A673 (cell line): Measurements from ENCODE around the gene GPATCH2. TPM values are rescaled to one million over a fixed set of nuclear protein-coding genes. Genes with fewer than 3 reads are reported as not detected.

ENCODE experiments used
- BruUV-seq: library from RNA; stranded (reverse); fragments of 400-500 nt; replicated peaks from 2 replicates; lab custom pipeline; 2021; lab: Mats Ljungman, UMichigan
- CTCF ChIA-PET: fragments of 300-600 bp; sonication (Branson Sonifier 250); formaldehyde crosslinking; loops from one replicate; lab custom pipeline; 2022; ENCODE audit warnings: antibody characterized with exemption; lab: Charles Lee
- POLR2A ChIA-PET: fragments of 300-600 bp; sonication (Branson Sonifier 250); formaldehyde crosslinking; loops from one replicate; lab custom pipeline; 2022; ENCODE audit warnings: antibody characterized with exemption; ENCODE audit not compliant: low non-redundant PET; lab: Charles Lee
- DNase-seq: peaks from one replicate; pipeline ENCODE4 v3.0.0-alpha.2; 2015; ENCODE audit warnings: low spot score
- H3K27ac ChIP-seq: fragments of 200-600 bp; sonication (generic); 2 replicates; pipeline ENCODE4 v1.5.1; 2016; ENCODE audit warnings: mixed run types, low read depth, mild to moderate bottlenecking, mixed read lengths, antibody characterized with exemption, low read length; ENCODE audit not compliant: poor library complexity, severe bottlenecking
- H3K27me3 ChIP-seq: fragments of 200-600 bp; sonication (generic); replicated peaks from 2 replicates; pipeline ENCODE4 v1.6.1; 2017; ENCODE audit warnings: mixed run types, low read depth, mild to moderate bottlenecking, mixed read lengths, antibody characterized with exemption, low read length; ENCODE audit not compliant: insufficient read depth, poor library complexity
- H3K36me3 ChIP-seq: fragments of 200-600 bp; sonication (generic); 2 replicates; pipeline ENCODE4 v1.6.1; 2016; ENCODE audit warnings: mixed run types, mild to moderate bottlenecking, mixed read lengths, antibody characterized with exemption, low read length; ENCODE audit not compliant: insufficient read depth, poor library complexity, severe bottlenecking
- H3K4me1 ChIP-seq: fragments of 200-600 bp; sonication (generic); 2 replicates; pipeline ENCODE4 v1.6.1; 2017; ENCODE audit warnings: mixed run types, mild to moderate bottlenecking, mixed read lengths, antibody characterized with exemption, low read length; ENCODE audit not compliant: insufficient read depth, poor library complexity, severe bottlenecking
- H3K4me3 ChIP-seq: fragments of 200-600 bp; sonication (generic); 2 replicates; pipeline ENCODE4 v1.5.1; 2016; ENCODE audit warnings: low read depth, mixed run types, mild to moderate bottlenecking, mixed read lengths, low read length; ENCODE audit not compliant: poor library complexity, severe bottlenecking
- H3K9me3 ChIP-seq: fragments of 200-600 bp; sonication (generic); 2 replicates; pipeline ENCODE4 v1.6.1; 2016; ENCODE audit warnings: mixed run types, low read depth, mild to moderate bottlenecking, mixed read lengths, antibody characterized with exemption, low read length; ENCODE audit not compliant: poor library complexity, severe bottlenecking
- EZH2 ChIP-seq: fragments of 200-600 bp; sonication (generic); IDR thresholded peaks from 2 replicates; pipeline ENCODE4 v1.6.1; 2017; ENCODE audit warnings: borderline replicate concordance, low read depth, mild to moderate bottlenecking, mixed read lengths, antibody characterized with exemption, low read length; ENCODE audit not compliant: poor library complexity, severe bottlenecking
- intact Hi-C: fragments of 100-400 bp; cut with micrococcal nuclease; formaldehyde crosslinking; loops from one replicate; pipeline ENCODE4 v1.10.0; 2022; ENCODE audit not compliant: unreplicated experiment
- total RNA-seq: library from RNA; stranded (reverse); gene quantifications from 2 replicates; pipeline ENCODE4 v1.2.3, GENCODE V29; 2021
- TF ChIP-seq, protein P1 (sequence below): fragments of 300-800, 200-600 bp; sonication (generic); conservative IDR thresholded peaks from 2 replicates; pipeline ENCODE4 v1.5.1; 2017; ENCODE audit warnings: low read depth, mild to moderate bottlenecking, antibody characterized with exemption, low read length, moderate library complexity, mixed read lengths

The GPATCH2 gene
- total RNA-seq, 1 experiment from 2014 or later: 15.3 TPM

DNA sequence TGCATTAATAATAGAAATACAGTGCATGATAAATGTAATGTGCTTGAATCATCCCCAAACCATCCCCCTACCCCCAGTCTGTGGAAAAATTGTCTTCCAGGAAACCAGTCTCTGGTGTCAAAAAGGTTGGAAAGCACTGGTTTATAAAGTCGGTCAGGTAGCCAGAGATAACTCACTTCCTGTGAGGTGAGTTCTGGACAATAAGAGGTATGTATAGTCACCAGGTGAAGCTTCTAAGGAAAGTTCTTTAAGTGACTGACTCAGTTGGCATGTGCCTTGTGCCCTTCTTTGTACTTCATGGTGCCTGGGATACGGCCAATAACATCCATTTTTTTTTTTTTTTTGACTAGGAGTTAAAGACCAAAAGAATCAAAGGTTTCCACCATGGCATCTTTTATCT, 103.7 kb downstream of the GPATCH2 start:
- no peak overlapping the region for H3K4me3 ChIP-seq
- no peaks in the 10 kb centered on the region for H3K4me1 ChIP-seq
- H3K27ac ChIP-seq: no peak overlapping the region
- no peaks in the 10 kb centered on the region for H3K36me3 ChIP-seq
- POLR2A ChIA-PET: no interaction called here
- no peaks in the 10 kb centered on the region for H3K9me3 ChIP-seq
- no peaks in the 10 kb centered on the region for H3K27me3 ChIP-seq
- TF ChIP-seq, protein P1, sequence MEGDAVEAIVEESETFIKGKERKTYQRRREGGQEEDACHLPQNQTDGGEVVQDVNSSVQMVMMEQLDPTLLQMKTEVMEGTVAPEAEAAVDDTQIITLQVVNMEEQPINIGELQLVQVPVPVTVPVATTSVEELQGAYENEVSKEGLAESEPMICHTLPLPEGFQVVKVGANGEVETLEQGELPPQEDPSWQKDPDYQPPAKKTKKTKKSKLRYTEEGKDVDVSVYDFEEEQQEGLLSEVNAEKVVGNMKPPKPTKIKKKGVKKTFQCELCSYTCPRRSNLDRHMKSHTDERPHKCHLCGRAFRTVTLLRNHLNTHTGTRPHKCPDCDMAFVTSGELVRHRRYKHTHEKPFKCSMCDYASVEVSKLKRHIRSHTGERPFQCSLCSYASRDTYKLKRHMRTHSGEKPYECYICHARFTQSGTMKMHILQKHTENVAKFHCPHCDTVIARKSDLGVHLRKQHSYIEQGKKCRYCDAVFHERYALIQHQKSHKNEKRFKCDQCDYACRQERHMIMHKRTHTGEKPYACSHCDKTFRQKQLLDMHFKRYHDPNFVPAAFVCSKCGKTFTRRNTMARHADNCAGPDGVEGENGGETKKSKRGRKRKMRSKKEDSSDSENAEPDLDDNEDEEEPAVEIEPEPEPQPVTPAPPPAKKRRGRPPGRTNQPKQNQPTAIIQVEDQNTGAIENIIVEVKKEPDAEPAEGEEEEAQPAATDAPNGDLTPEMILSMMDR: no peak
- CTCF ChIA-PET: no interaction called here
- intact Hi-C loops: no loop called here
- DNase-seq: no peak
- no TSS peak for BruUV-seq

DNA sequence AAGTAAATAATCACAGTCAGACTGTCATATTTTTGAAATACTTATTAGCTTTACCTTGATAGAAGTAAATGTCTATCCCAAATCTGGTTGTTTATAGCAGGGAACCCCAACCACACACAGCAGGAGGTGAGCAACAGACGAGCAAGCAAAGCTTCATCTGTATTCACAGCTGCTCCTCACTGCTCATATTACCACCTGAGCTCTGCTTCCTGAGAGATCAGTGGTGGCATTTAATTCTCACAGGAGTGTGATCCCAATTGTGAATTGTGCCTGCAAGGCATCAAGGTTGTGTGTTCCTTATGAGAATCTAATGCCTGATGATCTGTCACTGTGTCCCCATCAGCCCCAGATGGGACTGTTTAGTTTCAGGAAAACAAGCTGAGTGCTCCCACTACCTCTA, 104.3 kb downstream of the GPATCH2 start:
- no peak for DNase-seq
- Histone ChIP-seq H3K27ac (no peak overlapping the region), H3K4me1 (no peaks in the 10 kb centered on the region), H3K4me3 (no peak overlapping the region), H3K9me3 (no peaks in the 10 kb centered on the region), H3K27me3 (no peaks in the 10 kb centered on the region), H3K36me3 (no peaks in the 10 kb centered on the region)
- ChIA-PET CTCF (no interaction called here), POLR2A (no interaction called here)
- intact Hi-C loops: no loop called here
- TF ChIP-seq, protein P1: no peak
- TF ChIP-seq EZH2: no peak
- no TSS peak for BruUV-seq

DNA sequence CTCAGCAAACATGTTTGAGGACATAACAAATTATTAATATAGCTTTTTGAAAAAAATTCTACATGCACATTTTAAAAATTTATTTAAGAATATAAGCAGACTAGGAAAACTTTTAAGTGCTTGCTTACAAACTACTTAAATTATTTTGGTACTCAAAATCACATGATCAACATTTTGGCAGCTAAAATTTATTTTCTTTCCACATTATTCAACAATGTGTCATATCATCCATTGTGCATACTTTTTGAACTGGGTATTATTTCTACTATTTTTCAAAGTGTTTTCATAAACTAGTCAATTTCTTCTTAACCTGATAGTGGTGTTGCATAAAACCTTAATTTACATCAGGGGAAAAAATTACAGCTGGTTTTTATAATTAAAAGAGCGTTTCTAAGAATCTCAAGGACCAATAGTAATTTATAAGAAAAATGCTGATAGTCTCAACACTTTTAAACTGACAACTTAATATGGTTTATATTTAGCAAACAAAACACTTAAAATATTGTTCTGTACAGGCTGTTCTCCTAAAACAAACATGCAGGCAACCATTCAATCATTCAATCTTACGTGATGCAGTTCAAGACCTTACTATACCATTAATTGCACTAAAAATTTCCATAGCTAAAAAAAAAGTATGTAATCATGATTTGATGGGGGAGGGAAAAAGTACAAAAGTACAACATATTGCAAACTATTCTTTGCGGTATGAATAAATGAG, 105.0 kb downstream of the GPATCH2 start:
- no peaks in the 10 kb centered on the region for H3K27me3 ChIP-seq
- no peaks in the 10 kb centered on the region for H3K36me3 ChIP-seq
- no peak overlapping the region for H3K4me3 ChIP-seq
- POLR2A ChIA-PET: no interaction called here
- CTCF ChIA-PET: no interaction called here
- DNase-seq: no peak
- H3K27ac ChIP-seq: no peak overlapping the region
- TF ChIP-seq, protein P1: no peak
- no peak for TF ChIP-seq EZH2
- no peaks in the 10 kb centered on the region for H3K9me3 ChIP-seq
- no peaks in the 10 kb centered on the region for H3K4me1 ChIP-seq
- no TSS peak for BruUV-seq
- intact Hi-C loops: no loop called here
